ENCODE measurements around the gene NTSR1. TPM values are rescaled to one million over a fixed set of nuclear protein-coding genes. Genes with fewer than 3 reads are reported as not detected.

The NTSR1 gene
- total RNA-seq, 1 donor from 2014 or later: 0.09 TPM

GRCh38 chr20:62670156-62670555 lies 38.5 kb upstream of the NTSR1 start:
- DNase-seq: no peak
- no peaks in the 10 kb centered on the region for H3K36me3 ChIP-seq
- intact Hi-C loops (cut with DNase I): loop anchor here (10.0 kb wide), 1 partner anchor 135 kb away; the partner anchor contains the start of gene OGFR
- no peak overlapping the region for H3K4me3 ChIP-seq
- no peak overlapping the region for H3K27ac ChIP-seq
- TF ChIP-seq, protein P1, sequence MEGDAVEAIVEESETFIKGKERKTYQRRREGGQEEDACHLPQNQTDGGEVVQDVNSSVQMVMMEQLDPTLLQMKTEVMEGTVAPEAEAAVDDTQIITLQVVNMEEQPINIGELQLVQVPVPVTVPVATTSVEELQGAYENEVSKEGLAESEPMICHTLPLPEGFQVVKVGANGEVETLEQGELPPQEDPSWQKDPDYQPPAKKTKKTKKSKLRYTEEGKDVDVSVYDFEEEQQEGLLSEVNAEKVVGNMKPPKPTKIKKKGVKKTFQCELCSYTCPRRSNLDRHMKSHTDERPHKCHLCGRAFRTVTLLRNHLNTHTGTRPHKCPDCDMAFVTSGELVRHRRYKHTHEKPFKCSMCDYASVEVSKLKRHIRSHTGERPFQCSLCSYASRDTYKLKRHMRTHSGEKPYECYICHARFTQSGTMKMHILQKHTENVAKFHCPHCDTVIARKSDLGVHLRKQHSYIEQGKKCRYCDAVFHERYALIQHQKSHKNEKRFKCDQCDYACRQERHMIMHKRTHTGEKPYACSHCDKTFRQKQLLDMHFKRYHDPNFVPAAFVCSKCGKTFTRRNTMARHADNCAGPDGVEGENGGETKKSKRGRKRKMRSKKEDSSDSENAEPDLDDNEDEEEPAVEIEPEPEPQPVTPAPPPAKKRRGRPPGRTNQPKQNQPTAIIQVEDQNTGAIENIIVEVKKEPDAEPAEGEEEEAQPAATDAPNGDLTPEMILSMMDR (IDR thresholded peaks at IDR 0.05): no peak
- H3K9me3 ChIP-seq: no peaks in the 10 kb centered on the region
- H3K4me1 ChIP-seq: peaks cover 13% of the 10 kb centered on the region
- peaks cover 4% of the 10 kb centered on the region for H3K27me3 ChIP-seq
- ATAC-seq: no peak

DNA sequence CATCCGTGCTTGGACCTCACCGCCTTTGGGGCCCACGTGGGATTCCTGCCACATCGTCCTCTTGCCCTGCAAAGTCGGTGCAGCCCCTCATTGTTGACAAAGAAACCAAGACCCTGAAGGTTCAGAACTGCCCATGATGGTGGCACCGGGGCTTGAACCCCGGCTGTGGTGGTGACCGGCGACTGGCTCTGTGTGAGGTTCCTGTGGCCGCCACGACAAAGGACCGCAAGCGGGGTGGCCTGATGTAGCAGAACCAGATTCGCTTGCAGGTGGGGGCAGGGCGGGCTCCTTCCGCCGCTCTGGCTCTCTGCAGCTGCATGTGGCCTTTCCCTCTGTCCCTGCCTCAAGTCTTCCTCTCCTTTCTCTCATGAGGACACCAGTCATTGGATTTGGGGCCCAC lies 37.6 kb upstream of the NTSR1 start:
- no peak for ATAC-seq
- Histone ChIP-seq H3K36me3 (no peaks in the 10 kb centered on the region), H3K27ac (no peak overlapping the region), H3K9me3 (no peaks in the 10 kb centered on the region), H3K4me3 (no peak overlapping the region), H3K27me3 (no peaks in the 10 kb centered on the region), H3K4me1 (peaks cover 13% of the 10 kb centered on the region)
- TF ChIP-seq, protein P1 (IDR thresholded peaks at IDR 0.05): no peak
- no peak for DNase-seq
- intact Hi-C loops (cut with DNase I): loop anchor here (10.0 kb wide), 1 partner anchor 134 kb away; the partner anchor contains the start of gene OGFR

- intact Hi-C loops (cut with DNase I): loop anchor here (10.0 kb wide), 1 partner anchor 133 kb away; the partner anchor contains the start of gene OGFR
- TF ChIP-seq, protein P1 (IDR thresholded peaks at IDR 0.05): no peak
- no peak for DNase-seq
- no peak for ATAC-seq
- H3K9me3 ChIP-seq: no peaks in the 10 kb centered on the region
- H3K36me3 ChIP-seq: no peaks in the 10 kb centered on the region
- no peaks in the 10 kb centered on the region for H3K27me3 ChIP-seq
- no peak overlapping the region for H3K4me3 ChIP-seq
- peaks cover 7% of the 10 kb centered on the region for H3K4me1 ChIP-seq
- H3K27ac ChIP-seq: no peak overlapping the region
These were observed 36.9 kb upstream of the NTSR1 start for GRCh38 chr20:62671765-62672164.

DNA sequence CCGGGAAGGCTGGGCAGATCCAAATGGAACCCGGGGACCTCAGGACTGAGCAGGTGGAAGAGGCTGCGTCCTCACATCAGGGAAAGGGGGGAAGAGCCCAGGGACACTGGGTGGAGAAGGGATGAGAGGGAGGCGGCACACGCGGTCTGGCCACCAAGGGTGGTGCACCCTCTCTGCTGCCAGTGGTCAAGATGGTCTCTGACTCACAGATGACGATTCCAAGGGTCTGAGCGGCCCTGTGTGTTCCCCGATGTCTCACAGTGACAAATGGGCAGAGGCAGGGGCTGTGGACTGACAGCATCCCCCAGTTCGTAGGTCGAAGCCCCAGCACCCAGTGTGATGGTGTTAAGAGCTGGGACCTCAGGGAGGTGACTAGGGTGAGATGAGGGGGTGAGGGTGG lies 34.3 kb upstream of the NTSR1 start:
- H3K27me3 ChIP-seq: no peaks in the 10 kb centered on the region
- intact Hi-C loops (cut with DNase I): loop anchor here (10.0 kb wide), 1 partner anchor 130 kb away; the partner anchor contains the start of gene OGFR
- H3K4me3 ChIP-seq: no peak overlapping the region
- no peak for ATAC-seq
- no peak overlapping the region for H3K27ac ChIP-seq
- TF ChIP-seq, protein P1 (IDR thresholded peaks at IDR 0.05): no peak
- no peaks in the 10 kb centered on the region for H3K9me3 ChIP-seq
- DNase-seq: no peak
- no peaks in the 10 kb centered on the region for H3K36me3 ChIP-seq
- no peaks in the 10 kb centered on the region for H3K4me1 ChIP-seq

- no peak for DNase-seq
- intact Hi-C loops (cut with DNase I): loop anchor here (10.0 kb wide), 1 partner anchor 129 kb away; the partner anchor contains the start of gene OGFR
These were observed 33.3 kb upstream of the NTSR1 start for GRCh38 chr20:62675156-62675876.

More at GRCh38 chr20:62675156-62675876, 33.3 kb upstream of the NTSR1 start:
- H3K36me3 ChIP-seq: no peaks in the 10 kb centered on the region
- H3K27ac ChIP-seq: no peak overlapping the region
- TF ChIP-seq, protein P1 (IDR thresholded peaks at IDR 0.05): no peak
- H3K27me3 ChIP-seq: peaks cover 5% of the 10 kb centered on the region
- ATAC-seq: peak; percentile 59
- no peaks in the 10 kb centered on the region for H3K4me1 ChIP-seq
- H3K4me3 ChIP-seq: no peak overlapping the region
- H3K9me3 ChIP-seq: no peaks in the 10 kb centered on the region

Data from upper lobe of right lung (tissue), 1 donor.